Heart right ventricle (tissue), 16 donors: ENCODE results near the gene ARID4A. TPM values are rescaled to one million over a fixed set of nuclear protein-coding genes. Genes with fewer than 3 reads are reported as not detected.

Experiments
- ATAC-seq, 8 donors: fragments of 200-7000 bp; cut with Tn5 transposase; one replicate each; pipeline ENCODE4 v1.9.1; 2020; ENCODE audit warnings: mild to moderate bottlenecking in 8 of 8, moderate library complexity in 8 of 8, moderate number of reproducible peaks in 1 of 8
- DNase-seq, 2 donors: peaks; one replicate each; pipeline ENCODE4 v3.0.0-alpha.2; 2020
- H3K27ac ChIP-seq, 10 donors: fragments of 200-600 bp; sonication (generic) in 2 of 10; one replicate each; pipeline versions ENCODE4 v1.5.0 to v1.8.0; 2020 to 2022; ENCODE audit warnings: mild to moderate bottlenecking in 3 of 10
- H3K27me3 ChIP-seq, 7 donors: fragments of 200-600 bp; one replicate each; pipeline ENCODE4 v1.8.0; 2021 to 2022; ENCODE audit warnings: mild to moderate bottlenecking in 2 of 7
- H3K36me3 ChIP-seq, 9 donors: fragments of 200-600 bp; sonication (generic) in 1 of 9; one replicate each; pipeline versions ENCODE4 v1.5.0 to v1.8.0; 2020 to 2022; ENCODE audit warnings: mild to moderate bottlenecking in 2 of 9
- H3K4me1 ChIP-seq, 9 donors: fragments of 200-600 bp; sonication (generic) in 1 of 9; one replicate each; pipeline versions ENCODE4 v1.5.0 to v1.8.0; 2020 to 2022; ENCODE audit warnings: mild to moderate bottlenecking in 4 of 9
- H3K4me3 ChIP-seq, 10 donors: fragments of 200-600 bp; sonication (generic) in 2 of 10; one replicate each; pipeline versions ENCODE4 v1.5.0 to v1.8.0; 2020 to 2022; ENCODE audit warnings: mild to moderate bottlenecking in 7 of 10, moderate library complexity in 2 of 10
- H3K9me3 ChIP-seq, 11 donors: fragments of 200-600 bp in 10 of 11; sonication (generic) in 2 of 11; one replicate each; pipeline versions ENCODE4 v1.5.0 to v1.8.0; 2013 to 2022; ENCODE audit warnings: mild to moderate bottlenecking in 2 of 11, control low read depth in 1 of 11, moderate library complexity in 1 of 11
- WGBS, 2 donors: extraction: QIAGEN DNeasy Blood & Tissue Kit; methylation state at CpG; one replicate each; pipeline ENCODE4 v1.1.7; 2013; ENCODE audit warnings: inconsistent platforms in 1 of 2; 5-methylcytosine and 5-hydroxymethylcytosine counted together
- intact Hi-C, 10 donors: fragments of 100-400 bp; cut with DNase I; formaldehyde crosslinking; loops; one replicate each; pipeline versions ENCODE4 v1.11.1 to v1.14.2; 2022
- polyA plus RNA-seq, 2 donors: library from polyadenylated mRNA; stranded (reverse); fragments of 200-250 nt; gene quantifications; one replicate each; pipeline ENCODE4 v1.2.3, GENCODE V29; 2013
- total RNA-seq, 10 donors: library from RNA; stranded (reverse); fragmentation: NEBNext Ultra II Directional in 3 of 10; extraction: Animal tissue kit (Norgen Biotek cat#: 25700) in 3 of 10; gene quantifications; one replicate each; pipeline versions ENCODE4 v1.2.1 to v1.2.4, GENCODE V29; 2021 to 2023
- TF ChIP-seq, protein P1 (sequence below), 9 donors: fragments of 200-600 bp; sonication (generic) in 2 of 9; IDR thresholded peaks; one replicate each; pipeline versions ENCODE4 v1.5.0 to v1.8.0; 2021 to 2022; ENCODE audit warnings: antibody characterized with exemption in 9 of 9, mild to moderate bottlenecking in 5 of 9, moderate library complexity in 1 of 9
- donor health status: Arrhythmogenic right ventricular cardiomyopathy.
- donor health status: ischemic (EF 13 %, LVEDD 7.1; RV severe dilation, severe dysfunction).
- donor health status: healthy with polysubstance abuse.
- donor health status: DM: no; HTN: yes; CAD: no.
- donor health status: DM: no; HTN: no; CAD: no.
- donor health status: ischemic (EF 25% LVEDD 6.9; RV normal size, moderate dysfunction).
- donor health status: ischemic (EF 25% LVEDD 5.7; RV mildly dilated, moderate dysfunction).
- donor health status: healthy.
- donor health status: DM: yes; HTN: yes; CAD: no.
- donor health status: Ischemic cardiomyopathy.
- donor health status: ischemic (EF 35%, LVEDD 5.7; RV mildly dilated, moderate dysfunction).
- donor health status: nonischemic (EF 11% LVEDD 7.7; RV severe dilation, severe dysfunction).
- donor health status: DM: yes; HTN: yes; CAD: no.
- donor health status: PGD.
- donor health status: ischemic (EF 29% LVEDD 5.4; RV normal size, mild dysfunction).
- donor health status: nonischemic (EF 23%, LVEDD 6.1; RV moderate dilation, normal function).

Gene ARID4A
- total and polyA plus RNA-seq, 12 donors = 2.7 to 19.1 (median 17.3) TPM

DNA sequence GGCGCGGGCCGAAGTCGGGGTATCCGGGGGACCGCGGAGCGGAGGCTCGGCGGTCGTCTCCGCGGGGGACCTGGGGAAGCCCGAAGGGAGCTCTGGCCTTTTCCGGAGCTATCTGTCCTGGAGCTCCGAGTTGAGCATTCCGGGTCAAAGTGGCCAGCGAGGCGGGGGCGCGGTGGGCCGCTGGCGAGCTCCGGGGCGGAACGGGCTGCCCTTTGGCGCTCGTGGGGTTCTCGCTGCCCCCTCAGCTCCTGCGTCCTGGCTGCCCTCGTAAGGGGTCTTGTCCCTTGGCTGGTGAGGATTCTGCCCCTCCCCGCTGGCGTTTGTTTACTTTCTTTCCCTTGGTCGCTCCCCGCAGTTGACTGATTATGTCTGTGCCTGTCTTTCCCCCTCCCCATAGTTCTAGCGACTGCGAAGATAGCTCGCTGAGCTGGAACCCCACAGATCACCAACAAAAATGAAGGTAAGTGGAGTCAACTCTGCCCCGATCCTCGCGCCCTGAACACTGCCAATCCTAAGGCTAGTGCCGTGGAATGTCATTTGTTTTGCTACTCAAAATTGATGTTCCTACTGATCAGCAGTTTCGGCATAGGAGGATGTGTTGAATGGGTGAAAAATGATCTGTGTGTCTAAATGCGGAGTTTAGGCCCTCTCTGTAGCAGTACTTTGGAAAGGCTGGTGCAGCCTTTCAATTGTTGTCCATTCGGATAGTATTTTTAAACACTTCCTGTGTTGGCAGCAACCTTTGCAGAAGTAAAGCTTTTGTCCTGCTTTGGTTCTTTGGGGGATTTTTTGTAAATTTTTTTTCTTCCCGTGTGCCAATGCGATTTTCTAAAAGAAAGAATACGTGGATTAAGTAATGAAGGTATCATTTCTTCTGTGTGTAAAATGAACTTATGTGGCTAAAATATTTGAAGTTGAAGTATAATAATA, 1.3 kb downstream of the ARID4A start:
- peak; percentile 25 to 33 for DNase-seq
- WGBS, 2 donors = 2 to 3% methylated on average over 39 to 48 of the region's 48 CpGs
- peak in 1 of 8 donors; percentile 0 for ATAC-seq
- peaks cover 0 to 50% (median 8%) of the 10 kb centered on the region in 9 donors for H3K36me3 ChIP-seq
- peak overlapping the region; percentile 85 to 99 (median 94) for H3K4me3 ChIP-seq
- H3K27ac ChIP-seq = peak overlapping the region; percentile 60 to 96 (median 95)
- no peaks in the 10 kb centered on the region for H3K9me3 ChIP-seq
- intact Hi-C loops = loop anchor here in 9 of 10 donors (2.0 to 10.0 kb wide), 6 partner anchors 33 to 65 kb away; partner anchors contain the start of gene PSMA3 (in 6 of the 9)
- TF ChIP-seq, protein P1, sequence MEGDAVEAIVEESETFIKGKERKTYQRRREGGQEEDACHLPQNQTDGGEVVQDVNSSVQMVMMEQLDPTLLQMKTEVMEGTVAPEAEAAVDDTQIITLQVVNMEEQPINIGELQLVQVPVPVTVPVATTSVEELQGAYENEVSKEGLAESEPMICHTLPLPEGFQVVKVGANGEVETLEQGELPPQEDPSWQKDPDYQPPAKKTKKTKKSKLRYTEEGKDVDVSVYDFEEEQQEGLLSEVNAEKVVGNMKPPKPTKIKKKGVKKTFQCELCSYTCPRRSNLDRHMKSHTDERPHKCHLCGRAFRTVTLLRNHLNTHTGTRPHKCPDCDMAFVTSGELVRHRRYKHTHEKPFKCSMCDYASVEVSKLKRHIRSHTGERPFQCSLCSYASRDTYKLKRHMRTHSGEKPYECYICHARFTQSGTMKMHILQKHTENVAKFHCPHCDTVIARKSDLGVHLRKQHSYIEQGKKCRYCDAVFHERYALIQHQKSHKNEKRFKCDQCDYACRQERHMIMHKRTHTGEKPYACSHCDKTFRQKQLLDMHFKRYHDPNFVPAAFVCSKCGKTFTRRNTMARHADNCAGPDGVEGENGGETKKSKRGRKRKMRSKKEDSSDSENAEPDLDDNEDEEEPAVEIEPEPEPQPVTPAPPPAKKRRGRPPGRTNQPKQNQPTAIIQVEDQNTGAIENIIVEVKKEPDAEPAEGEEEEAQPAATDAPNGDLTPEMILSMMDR (IDR thresholded peaks at IDR 0.05) = no peak
- H3K27me3 ChIP-seq = no peaks in the 10 kb centered on the region
- peaks cover 4 to 58% (median 42%) of the 10 kb centered on the region in 9 donors for H3K4me1 ChIP-seq

DNA sequence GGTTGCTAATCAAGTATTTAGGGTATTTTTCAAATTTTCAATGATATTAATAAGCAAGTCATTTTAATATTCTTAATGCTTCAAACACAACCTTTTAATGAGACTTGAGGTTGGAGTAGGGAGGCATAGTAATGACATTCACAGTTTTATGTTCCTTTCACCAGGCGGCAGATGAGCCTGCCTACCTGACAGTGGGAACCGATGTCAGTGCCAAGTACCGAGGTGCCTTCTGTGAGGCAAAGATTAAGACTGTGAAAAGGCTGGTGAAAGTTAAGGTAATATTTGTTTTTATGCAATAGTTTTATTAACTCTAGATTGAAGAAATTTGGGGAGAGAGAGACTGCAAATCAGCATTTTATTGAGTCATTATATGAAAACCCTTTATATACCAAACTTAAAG, 3.1 kb downstream of the ARID4A start:
- TF ChIP-seq, protein P1 (IDR thresholded peaks at IDR 0.05) = no peak
- H3K27me3 ChIP-seq = no peaks in the 10 kb centered on the region
- no peaks in the 10 kb centered on the region for H3K9me3 ChIP-seq
- DNase-seq = no peak
- 92 to 97% methylated on average over 3 of the region's 3 CpGs for WGBS, 2 donors
- H3K4me3 ChIP-seq = no peak overlapping the region
- H3K36me3 ChIP-seq = peaks cover 0 to 58% (median 8%) of the 10 kb centered on the region in 9 donors
- intact Hi-C loops = loop anchor here in 1 of 10 donors (10.0 kb wide), 1 partner anchor 63 kb away; no protein-coding TSS in a partner anchor
- ATAC-seq = no peak
- H3K27ac ChIP-seq = no peak overlapping the region
- peaks cover 4 to 41% (median 25%) of the 10 kb centered on the region in 9 donors for H3K4me1 ChIP-seq

DNA sequence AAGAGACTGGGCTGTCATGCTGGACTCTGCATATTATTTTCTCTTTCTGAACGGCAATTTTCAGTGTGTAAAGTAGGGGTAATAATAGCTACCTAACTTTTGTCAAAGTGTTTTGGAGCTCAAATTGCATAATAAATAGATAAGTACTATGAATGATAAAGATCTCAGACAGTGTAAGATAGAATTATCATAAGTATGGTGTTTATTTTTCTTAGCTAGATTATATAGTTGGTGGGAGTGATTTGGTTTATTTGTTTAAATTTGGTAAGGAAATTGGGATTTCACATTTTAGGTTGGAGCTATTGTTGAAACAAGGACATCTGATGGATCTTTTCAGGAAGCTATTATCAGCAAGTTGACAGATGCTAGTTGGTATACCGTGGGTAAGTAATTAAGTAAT, 7.4 kb downstream of the ARID4A start:
- Histone ChIP-seq H3K36me3 (peaks cover 0 to 99% (median 13%) of the 10 kb centered on the region in 9 donors), H3K9me3 (no peaks in the 10 kb centered on the region), H3K27me3 (no peaks in the 10 kb centered on the region), H3K4me1 (peaks cover 0 to 23% (median 11%) of the 10 kb centered on the region in 9 donors), H3K4me3 (no peak overlapping the region), H3K27ac (no peak overlapping the region)
- TF ChIP-seq, protein P1 (IDR thresholded peaks at IDR 0.05) = no peak
- ATAC-seq (no peak), DNase-seq (no peak)
- intact Hi-C loops = loop anchor here in 1 of 10 donors (10.0 kb wide), 1 partner anchor 59 kb away; no protein-coding TSS in a partner anchor
- WGBS, 2 donors = 49 to 65% methylated on average over 2 of the region's 2 CpGs

DNA sequence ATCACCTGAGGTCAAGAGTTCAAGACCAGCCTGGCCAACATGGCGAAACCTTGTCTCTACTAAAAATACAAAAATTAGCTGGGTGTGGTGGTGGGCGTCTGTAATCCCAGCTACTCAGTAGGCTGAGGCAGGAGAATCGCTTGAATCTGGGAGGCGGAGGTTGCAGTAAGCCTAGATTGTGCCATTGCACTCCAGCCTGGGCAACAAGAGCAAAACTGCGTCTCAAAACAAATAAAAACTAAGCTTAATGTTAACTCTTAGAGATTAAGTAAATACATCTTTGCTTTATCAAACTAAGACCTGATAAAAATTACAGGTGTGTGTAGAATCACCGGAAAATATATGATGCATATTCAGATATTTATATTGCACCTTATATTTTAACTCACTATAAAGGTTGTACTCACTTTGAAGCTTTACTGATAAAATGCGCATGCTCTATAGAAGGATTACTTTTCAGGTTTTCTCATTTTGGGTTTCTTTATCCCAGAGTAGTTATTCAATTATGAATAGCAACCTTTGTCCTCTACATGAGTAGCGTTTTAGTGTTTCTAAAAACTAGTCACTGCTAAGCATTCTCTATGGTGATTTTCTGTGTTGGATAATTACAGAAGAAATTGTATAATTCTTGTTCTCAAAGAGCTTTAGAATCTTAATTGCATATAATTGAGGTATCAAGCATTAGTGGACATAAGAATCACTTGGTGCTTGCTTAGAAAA, 9.4 kb downstream of the ARID4A start:
- Histone ChIP-seq H3K27me3 (no peaks in the 10 kb centered on the region), H3K27ac (no peak overlapping the region), H3K36me3 (peaks cover 0 to 99% (median 16%) of the 10 kb centered on the region in 9 donors), H3K4me1 (peaks cover 0 to 8% (median under 1%) of the 10 kb centered on the region in 9 donors), H3K9me3 (no peaks in the 10 kb centered on the region), H3K4me3 (no peak overlapping the region)
- intact Hi-C loops = loop anchor here in 1 of 10 donors (10.0 kb wide), 1 partner anchor 57 kb away; no protein-coding TSS in a partner anchor
- TF ChIP-seq, protein P1 (IDR thresholded peaks at IDR 0.05) = no peak
- 95 to 98% methylated on average over 8 of the region's 8 CpGs for WGBS, 2 donors
- DNase-seq (no peak), ATAC-seq (no peak)
